ENCODE data around the gene AVPR2.

DNA sequence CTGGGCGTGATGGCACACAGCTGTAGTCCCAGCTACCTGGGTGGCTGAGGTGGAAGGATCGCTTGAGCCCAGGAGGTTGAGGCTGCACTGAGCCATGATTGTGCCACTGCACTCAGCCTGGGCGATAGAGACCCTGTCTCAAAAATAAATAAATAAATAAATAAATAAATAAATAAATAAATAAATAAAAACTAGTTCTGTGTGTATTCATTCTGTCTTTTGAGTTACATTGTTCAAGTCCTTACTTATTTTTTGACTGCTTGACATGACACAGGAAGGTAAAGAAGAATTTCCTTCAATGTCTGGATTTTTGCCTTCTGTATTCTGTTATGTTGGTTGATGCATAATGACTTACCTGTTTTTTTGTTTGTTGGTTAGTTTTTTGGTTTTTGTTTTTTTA, 32.6 kb downstream of the AVPR2 start:
- TF ChIP-seq CTCF (IDR thresholded peaks at IDR 0.05; ENCODE audit: low read depth, low read length, missing input control), result no peak
- TF ChIP-seq EGR1 (IDR thresholded peaks at IDR 0.05; ENCODE audit: low read depth in 2 of 2), result no peak
- no peak for TF ChIP-seq TAF1 (conservative IDR thresholded peaks at IDR 0.05)
- no peak for TF ChIP-seq MAX (IDR thresholded peaks at IDR 0.05)
- TF ChIP-seq REST (IDR thresholded peaks at IDR 0.05), result no peak
- TF ChIP-seq RAD21 (IDR thresholded peaks at IDR 0.05), result no peak
- no peak for TF ChIP-seq JUND (IDR thresholded peaks at IDR 0.05)
- TF ChIP-seq, protein P1, sequence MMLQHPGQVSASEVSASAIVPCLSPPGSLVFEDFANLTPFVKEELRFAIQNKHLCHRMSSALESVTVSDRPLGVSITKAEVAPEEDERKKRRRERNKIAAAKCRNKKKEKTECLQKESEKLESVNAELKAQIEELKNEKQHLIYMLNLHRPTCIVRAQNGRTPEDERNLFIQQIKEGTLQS (IDR thresholded peaks at IDR 0.05), result no peak
- no peak for TF ChIP-seq YY1 (IDR thresholded peaks at IDR 0.05)
- TF ChIP-seq, protein P2, sequence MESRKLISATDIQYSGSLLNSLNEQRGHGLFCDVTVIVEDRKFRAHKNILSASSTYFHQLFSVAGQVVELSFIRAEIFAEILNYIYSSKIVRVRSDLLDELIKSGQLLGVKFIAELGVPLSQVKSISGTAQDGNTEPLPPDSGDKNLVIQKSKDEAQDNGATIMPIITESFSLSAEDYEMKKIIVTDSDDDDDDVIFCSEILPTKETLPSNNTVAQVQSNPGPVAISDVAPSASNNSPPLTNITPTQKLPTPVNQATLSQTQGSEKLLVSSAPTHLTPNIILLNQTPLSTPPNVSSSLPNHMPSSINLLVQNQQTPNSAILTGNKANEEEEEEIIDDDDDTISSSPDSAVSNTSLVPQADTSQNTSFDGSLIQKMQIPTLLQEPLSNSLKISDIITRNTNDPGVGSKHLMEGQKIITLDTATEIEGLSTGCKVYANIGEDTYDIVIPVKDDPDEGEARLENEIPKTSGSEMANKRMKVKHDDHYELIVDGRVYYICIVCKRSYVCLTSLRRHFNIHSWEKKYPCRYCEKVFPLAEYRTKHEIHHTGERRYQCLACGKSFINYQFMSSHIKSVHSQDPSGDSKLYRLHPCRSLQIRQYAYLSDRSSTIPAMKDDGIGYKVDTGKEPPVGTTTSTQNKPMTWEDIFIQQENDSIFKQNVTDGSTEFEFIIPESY (IDR thresholded peaks at IDR 0.05), result no peak
- TF ChIP-seq RXRA (IDR thresholded peaks at IDR 0.05), result no peak
- no peak for TF ChIP-seq HNF4A (conservative IDR thresholded peaks at IDR 0.05)
- TF ChIP-seq FOXA1 (IDR thresholded peaks at IDR 0.05), result no peak
